Cardiac muscle cell (in vitro differentiated cells and primary cell): ENCODE measurements around the gene AKR7A3. TPM values are rescaled to one million over a fixed set of nuclear protein-coding genes. Genes with fewer than 3 reads are reported as not detected.
A peak's percentile ranks its signal among the peaks of the same experiment; 100 is the strongest.
"Not testable (repeated sequence)": the region's sequence is repeated elsewhere in the genome, so short reads cannot be mapped to it uniquely, and the experiment has no call there.

ENCODE experiments used
- DNase-seq, 2 donors: peaks; one replicate each; pipeline versions ENCODE4 v3.0.0 to v3.0.0-alpha.2; 2010 to 2017; ENCODE audit warnings: low read depth in 1 of 2, low spot score in 1 of 2
- H3K27ac ChIP-seq: fragments of 200-600 bp; sonication (generic); 2 replicates; pipeline ENCODE4 v1.5.1; 2016
- H3K27me3 ChIP-seq: fragments of 200-600 bp; sonication (generic); 2 replicates; pipeline ENCODE4 v1.6.0; 2016; ENCODE audit warnings: control low read depth
- H3K36me3 ChIP-seq: fragments of 200-600 bp; sonication (generic); 2 replicates; pipeline ENCODE4 v1.5.1; 2016; ENCODE audit warnings: control low read depth
- H3K4me1 ChIP-seq: fragments of 200-600 bp; sonication (generic); 2 replicates; pipeline ENCODE4 v1.8.1; 2017; ENCODE audit warnings: low read depth, mild to moderate bottlenecking, mixed run types
- H3K4me3 ChIP-seq: fragments of 200-600 bp; sonication (generic); 2 replicates; pipeline ENCODE4 v1.5.1; 2016; ENCODE audit warnings: mild to moderate bottlenecking
- H3K9me3 ChIP-seq: fragments of 200-600 bp; sonication (generic); 2 replicates; pipeline ENCODE4 v1.5.1; 2017; ENCODE audit warnings: low read depth, mild to moderate bottlenecking, control low read depth
- polyA plus RNA-seq: library from polyadenylated mRNA; unstranded; fragments of >200 nt; fragmentation: Nextera tagmentation; extraction: Ambion mirVana; gene quantifications from 2 replicates; pipeline ENCODE4 v1.2.1, GENCODE V29; 2016
- total RNA-seq: library from RNA; depleted of rRNA; stranded (reverse); fragments of >200 nt; gene quantifications from 2 replicates; pipeline ENCODE4 v1.2.3, GENCODE V29; 2016
- TF ChIP-seq, protein P1 (sequence below): IDR thresholded peaks from 2 replicates; pipeline ENCODE4 v1.5.1; 2012; ENCODE audit warnings: low read depth, mild to moderate bottlenecking, low read length

The AKR7A3 gene
- total and polyA plus RNA-seq, 2 experiments from 2014 or later, result 0.26 to 1.4 TPM

DNA sequence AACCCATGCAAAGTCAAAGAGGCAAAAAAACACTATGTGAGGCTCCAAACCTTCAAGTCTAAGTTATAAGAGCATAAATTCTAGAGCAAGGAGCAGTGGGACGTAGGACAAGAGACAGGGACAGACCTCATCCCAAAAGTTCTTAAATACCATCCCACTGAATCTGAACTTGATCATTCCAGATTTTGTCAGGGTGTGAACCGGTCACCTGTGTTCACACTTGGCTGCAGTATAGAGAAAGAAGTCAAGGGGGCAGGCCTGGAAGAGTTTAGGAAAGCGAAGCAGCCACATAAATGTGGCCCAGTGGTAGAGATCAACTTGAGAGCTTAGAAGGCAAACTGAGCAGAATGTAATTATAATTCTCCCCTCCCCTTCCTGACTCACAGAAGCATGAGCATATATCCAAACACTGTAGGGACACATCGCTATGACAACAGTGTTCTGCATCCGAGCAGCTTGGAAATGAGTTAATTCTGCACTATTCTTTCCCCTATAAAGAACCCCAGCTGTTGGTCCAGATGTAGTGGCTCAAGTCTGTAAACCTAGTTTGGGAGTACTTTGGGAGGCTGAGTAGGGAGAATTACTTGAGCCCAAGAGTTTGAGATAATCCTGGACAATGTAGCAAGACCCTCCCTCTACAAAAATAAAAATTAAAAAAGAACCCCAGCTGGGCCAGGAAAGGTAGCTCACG is 20.7 kb upstream of the AKR7A3 start:
- Histone ChIP-seq H3K36me3 (peaks cover 11% of the 10 kb centered on the region), H3K27ac (no peak overlapping the region), H3K9me3 (no peaks in the 10 kb centered on the region), H3K4me3 (no peak overlapping the region), H3K4me1 (no peaks in the 10 kb centered on the region), H3K27me3 (no peaks in the 10 kb centered on the region)
- DNase-seq, result peak in 1 of 2 donors; percentile 30
- TF ChIP-seq, protein P1, sequence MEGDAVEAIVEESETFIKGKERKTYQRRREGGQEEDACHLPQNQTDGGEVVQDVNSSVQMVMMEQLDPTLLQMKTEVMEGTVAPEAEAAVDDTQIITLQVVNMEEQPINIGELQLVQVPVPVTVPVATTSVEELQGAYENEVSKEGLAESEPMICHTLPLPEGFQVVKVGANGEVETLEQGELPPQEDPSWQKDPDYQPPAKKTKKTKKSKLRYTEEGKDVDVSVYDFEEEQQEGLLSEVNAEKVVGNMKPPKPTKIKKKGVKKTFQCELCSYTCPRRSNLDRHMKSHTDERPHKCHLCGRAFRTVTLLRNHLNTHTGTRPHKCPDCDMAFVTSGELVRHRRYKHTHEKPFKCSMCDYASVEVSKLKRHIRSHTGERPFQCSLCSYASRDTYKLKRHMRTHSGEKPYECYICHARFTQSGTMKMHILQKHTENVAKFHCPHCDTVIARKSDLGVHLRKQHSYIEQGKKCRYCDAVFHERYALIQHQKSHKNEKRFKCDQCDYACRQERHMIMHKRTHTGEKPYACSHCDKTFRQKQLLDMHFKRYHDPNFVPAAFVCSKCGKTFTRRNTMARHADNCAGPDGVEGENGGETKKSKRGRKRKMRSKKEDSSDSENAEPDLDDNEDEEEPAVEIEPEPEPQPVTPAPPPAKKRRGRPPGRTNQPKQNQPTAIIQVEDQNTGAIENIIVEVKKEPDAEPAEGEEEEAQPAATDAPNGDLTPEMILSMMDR, result no peak

- no peaks in the 10 kb centered on the region for H3K4me1 ChIP-seq
- no peaks in the 10 kb centered on the region for H3K9me3 ChIP-seq
- H3K27me3 ChIP-seq, result no peaks in the 10 kb centered on the region
- TF ChIP-seq, protein P1, result no peak
- no peak overlapping the region for H3K4me3 ChIP-seq
- no peak for DNase-seq
- H3K27ac ChIP-seq, result no peak overlapping the region
- H3K36me3 ChIP-seq, result peaks cover 15% of the 10 kb centered on the region
Observed at GRCh38 chr1:19308509-19308907, 19.9 kb upstream of the AKR7A3 start.

GRCh38 chr1:19307794-19308508 is 19.4 kb upstream of the AKR7A3 start:
- H3K9me3 ChIP-seq, result no peaks in the 10 kb centered on the region
- TF ChIP-seq, protein P1, result no peak
- no peaks in the 10 kb centered on the region for H3K27me3 ChIP-seq
- no peak overlapping the region for H3K27ac ChIP-seq
- no peak overlapping the region for H3K4me3 ChIP-seq
- no peaks in the 10 kb centered on the region for H3K4me1 ChIP-seq
- DNase-seq, result no peak
- peaks cover 17% of the 10 kb centered on the region for H3K36me3 ChIP-seq

DNA sequence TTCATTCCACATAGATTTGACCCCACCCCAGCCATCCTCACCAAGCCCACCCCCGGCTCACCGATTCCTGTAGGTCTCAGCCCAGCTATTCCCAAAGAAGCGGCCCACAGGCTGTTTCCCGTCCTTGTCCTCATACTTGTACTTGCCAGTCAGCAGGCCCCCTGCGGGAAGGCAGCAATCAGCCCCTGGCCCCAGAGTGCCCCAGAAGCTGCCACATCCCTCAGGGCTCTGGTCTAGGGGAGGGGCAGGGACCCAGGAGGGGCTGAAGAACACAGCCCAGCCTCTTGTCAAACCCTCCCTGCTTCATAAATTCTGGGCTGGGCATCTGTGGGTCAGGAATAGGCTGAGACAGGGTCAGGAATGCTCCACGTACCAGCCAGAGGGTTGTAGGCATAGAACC is 18.4 kb upstream of the AKR7A3 start:
- no peak for DNase-seq
- TF ChIP-seq, protein P1, result no peak
- no peaks in the 10 kb centered on the region for H3K9me3 ChIP-seq
- H3K4me3 ChIP-seq, result no peak overlapping the region
- no peaks in the 10 kb centered on the region for H3K4me1 ChIP-seq
- H3K36me3 ChIP-seq, result peaks cover 20% of the 10 kb centered on the region
- no peak overlapping the region for H3K27ac ChIP-seq
- no peaks in the 10 kb centered on the region for H3K27me3 ChIP-seq

GRCh38 chr1:19305880-19306279 is 17.3 kb upstream of the AKR7A3 start:
- DNase-seq, result no peak
- Histone ChIP-seq H3K9me3 (no peaks in the 10 kb centered on the region), H3K27me3 (no peaks in the 10 kb centered on the region), H3K27ac (no peak overlapping the region), H3K36me3 (peaks cover 20% of the 10 kb centered on the region), H3K4me1 (no peaks in the 10 kb centered on the region), H3K4me3 (no peak overlapping the region)
- TF ChIP-seq, protein P1, result no peak

- not testable (repeated sequence) for H3K4me3 ChIP-seq, H3K4me1 ChIP-seq, DNase-seq, H3K27ac ChIP-seq, H3K27me3 ChIP-seq, H3K9me3 ChIP-seq
- H3K36me3 ChIP-seq, result peaks cover 20% of the 10 kb centered on the region
Observed at GRCh38 chr1:19304081-19304480, 15.5 kb upstream of the AKR7A3 start.
